GM18502 (cell line): ENCODE results near the gene CHPF.

Experiments
- ATAC-seq: cut with Tn5 transposase; IDR thresholded peaks from one replicate; pipeline ENCODE4 v1.9.1; 2021; ENCODE audit warnings: mild to moderate bottlenecking; ENCODE audit not compliant: unreplicated experiment, poor library complexity

Gene CHPF

GRCh38 chr2:219569635-219570034 is 26.0 kb upstream of the CHPF start:
- no peak for ATAC-seq

- no peak for ATAC-seq
Measured at GRCh38 chr2:219569041-219569440, 25.4 kb upstream of the CHPF start.

- ATAC-seq, result no peak
Measured at GRCh38 chr2:219567791-219568361, 24.3 kb upstream of the CHPF start.

- ATAC-seq, result no peak
Measured at GRCh38 chr2:219567131-219567530, 23.5 kb upstream of the CHPF start.

GRCh38 chr2:219566640-219567039 is 23.0 kb upstream of the CHPF start:
- no peak for ATAC-seq

- ATAC-seq, result no peak
Measured at GRCh38 chr2:219565130-219566080, 21.8 kb upstream of the CHPF start.

GRCh38 chr2:219563271-219563928 is 19.8 kb upstream of the CHPF start:
- ATAC-seq, result no peak

GRCh38 chr2:219562049-219563020 is 18.7 kb upstream of the CHPF start:
- ATAC-seq, result no peak

GRCh38 chr2:219561179-219562048 is 17.8 kb upstream of the CHPF start:
- no peak for ATAC-seq

- ATAC-seq, result no peak
Measured at GRCh38 chr2:219560893-219561178, 17.2 kb upstream of the CHPF start.

- ATAC-seq, result peak; percentile 47
Measured at GRCh38 chr2:219560037-219560892, 16.7 kb upstream of the CHPF start.

GRCh38 chr2:219559156-219559915 is 15.7 kb upstream of the CHPF start:
- ATAC-seq, result no peak

- ATAC-seq, result no peak
Measured at GRCh38 chr2:219557791-219558785, 14.5 kb upstream of the CHPF start.

GRCh38 chr2:219557320-219557719 is 13.7 kb upstream of the CHPF start:
- no peak for ATAC-seq

- no peak for ATAC-seq
Measured at GRCh38 chr2:219556413-219556812, 12.8 kb upstream of the CHPF start.

- no peak for ATAC-seq
Measured at GRCh38 chr2:219555956-219556355, 12.3 kb upstream of the CHPF start.

- no peak for ATAC-seq
Measured at GRCh38 chr2:219554350-219554749, 10.7 kb upstream of the CHPF start.
